ENCODE measurements around the gene RAB20. TPM values are rescaled to one million over a fixed set of nuclear protein-coding genes. Genes with fewer than 3 reads are reported as not detected.

Gene RAB20
- total and polyA plus RNA-seq, 7 donors = 1.2 to 20.5 (median 2.9) TPM

DNA sequence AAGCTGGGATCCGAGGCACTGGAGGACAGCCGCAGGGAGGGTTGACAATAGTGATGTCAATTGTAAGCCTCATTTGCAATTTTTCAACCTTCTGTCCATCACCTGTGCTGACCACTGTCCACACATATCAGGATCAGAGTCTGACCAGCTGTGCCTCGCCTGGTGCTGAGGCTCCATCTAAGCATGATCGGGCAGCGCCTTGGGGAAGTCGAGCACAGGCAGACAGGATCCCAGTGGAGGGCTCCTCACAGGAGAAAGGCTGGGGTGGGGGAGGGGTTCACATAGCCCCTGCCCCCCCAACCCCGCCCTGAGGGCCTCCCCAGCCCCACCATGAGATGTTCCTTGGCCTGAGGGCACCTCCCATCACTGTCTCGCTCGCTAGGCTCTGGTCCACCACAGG is 60.3 kb downstream of the RAB20 start:
- H3K4me3 ChIP-seq = no peak overlapping the region
- H3K27ac ChIP-seq = no peak overlapping the region
- whole genome bisulfite sequencing, 3 donors = 95 to 97% (median 96%) methylated on average over 8 to 9 of the region's 9 CpGs
- H3K36me3 ChIP-seq (ENCODE audit: insufficient read depth in 1 of 2, low read depth in 1 of 2) = peaks cover 0 to 50% of the 10 kb centered on the region in 2 donors
- no peak for ATAC-seq
- TF ChIP-seq, protein P1, sequence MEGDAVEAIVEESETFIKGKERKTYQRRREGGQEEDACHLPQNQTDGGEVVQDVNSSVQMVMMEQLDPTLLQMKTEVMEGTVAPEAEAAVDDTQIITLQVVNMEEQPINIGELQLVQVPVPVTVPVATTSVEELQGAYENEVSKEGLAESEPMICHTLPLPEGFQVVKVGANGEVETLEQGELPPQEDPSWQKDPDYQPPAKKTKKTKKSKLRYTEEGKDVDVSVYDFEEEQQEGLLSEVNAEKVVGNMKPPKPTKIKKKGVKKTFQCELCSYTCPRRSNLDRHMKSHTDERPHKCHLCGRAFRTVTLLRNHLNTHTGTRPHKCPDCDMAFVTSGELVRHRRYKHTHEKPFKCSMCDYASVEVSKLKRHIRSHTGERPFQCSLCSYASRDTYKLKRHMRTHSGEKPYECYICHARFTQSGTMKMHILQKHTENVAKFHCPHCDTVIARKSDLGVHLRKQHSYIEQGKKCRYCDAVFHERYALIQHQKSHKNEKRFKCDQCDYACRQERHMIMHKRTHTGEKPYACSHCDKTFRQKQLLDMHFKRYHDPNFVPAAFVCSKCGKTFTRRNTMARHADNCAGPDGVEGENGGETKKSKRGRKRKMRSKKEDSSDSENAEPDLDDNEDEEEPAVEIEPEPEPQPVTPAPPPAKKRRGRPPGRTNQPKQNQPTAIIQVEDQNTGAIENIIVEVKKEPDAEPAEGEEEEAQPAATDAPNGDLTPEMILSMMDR (IDR thresholded peaks at IDR 0.05) = no peak
- no peaks in the 10 kb centered on the region for H3K9me3 ChIP-seq
- H3K27me3 ChIP-seq (ENCODE audit: insufficient read depth in 3 of 3, low read length in 2 of 3) = no peaks in the 10 kb centered on the region
- H3K4me1 ChIP-seq = peaks cover 5% of the 10 kb centered on the region
- DNase-seq = no peak
- intact Hi-C loops (cut with DNase I) = no loop called here

DNA sequence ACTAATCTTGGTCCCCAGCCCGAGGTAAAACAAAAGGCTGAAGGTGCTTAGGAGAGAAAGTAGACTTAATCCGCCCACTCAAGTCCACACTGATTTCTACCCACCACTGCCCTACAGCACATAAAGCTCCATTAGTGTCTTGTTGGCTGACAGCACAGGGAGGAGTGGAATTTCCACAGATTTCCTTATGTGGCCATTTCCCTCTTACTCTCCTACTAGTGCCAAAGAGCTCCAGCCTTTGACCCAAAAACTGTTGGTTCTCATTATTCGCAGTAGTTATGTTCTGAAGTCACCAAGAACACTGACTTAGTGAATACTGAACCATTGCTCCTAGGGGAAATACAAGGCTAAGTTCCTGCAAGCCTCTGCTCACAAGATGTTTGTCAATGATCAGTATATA is 61.2 kb downstream of the RAB20 start:
- ATAC-seq (no peak), DNase-seq (no peak)
- WGBS, 3 donors = 92 to 95% (median 93%) methylated on average over 3 of the region's 3 CpGs
- no peak overlapping the region for H3K27ac ChIP-seq
- intact Hi-C loops (cut with DNase I) = no loop called here
- TF ChIP-seq, protein P1 (IDR thresholded peaks at IDR 0.05) = no peak
- peaks cover 5% of the 10 kb centered on the region for H3K4me1 ChIP-seq
- H3K4me3 ChIP-seq = no peak overlapping the region
- H3K27me3 ChIP-seq (ENCODE audit: insufficient read depth in 3 of 3, low read length in 2 of 3) = no peaks in the 10 kb centered on the region
- no peaks in the 10 kb centered on the region for H3K9me3 ChIP-seq
- peaks cover 0 to 59% of the 10 kb centered on the region in 2 donors for H3K36me3 ChIP-seq (ENCODE audit: insufficient read depth in 1 of 2, low read depth in 1 of 2)

DNA sequence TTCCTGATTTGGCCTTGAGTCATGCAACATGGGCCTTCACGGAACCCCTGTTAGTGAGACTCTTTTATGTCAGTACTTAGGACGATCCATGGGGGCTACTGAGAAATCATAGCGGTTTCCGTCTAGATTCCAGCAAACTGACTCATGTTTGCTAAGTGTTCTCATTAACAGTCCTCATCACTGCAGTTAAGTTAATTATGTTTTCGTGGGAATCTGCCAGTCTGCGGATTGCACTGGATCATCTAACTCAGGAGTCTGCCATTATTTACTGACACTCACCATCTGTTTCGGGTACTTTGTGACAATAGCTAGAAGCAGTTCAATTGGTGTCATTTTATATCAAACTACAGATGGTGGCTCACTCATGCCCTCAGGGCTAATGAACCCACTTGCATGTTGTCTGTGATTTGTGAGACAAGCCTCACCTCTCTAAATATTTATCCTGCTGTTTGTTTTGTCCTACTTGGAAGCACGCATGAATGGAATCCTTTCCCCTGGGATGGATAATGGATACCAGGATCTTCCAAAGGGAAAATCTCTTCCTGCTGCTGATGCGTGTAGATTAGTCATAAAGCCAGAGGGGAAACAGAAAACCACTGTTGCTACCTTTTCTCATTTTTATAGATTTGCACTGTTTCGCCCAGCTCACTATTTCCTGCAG is 61.8 kb downstream of the RAB20 start:
- ATAC-seq = no peak
- intact Hi-C loops (cut with DNase I) = no loop called here

DNA sequence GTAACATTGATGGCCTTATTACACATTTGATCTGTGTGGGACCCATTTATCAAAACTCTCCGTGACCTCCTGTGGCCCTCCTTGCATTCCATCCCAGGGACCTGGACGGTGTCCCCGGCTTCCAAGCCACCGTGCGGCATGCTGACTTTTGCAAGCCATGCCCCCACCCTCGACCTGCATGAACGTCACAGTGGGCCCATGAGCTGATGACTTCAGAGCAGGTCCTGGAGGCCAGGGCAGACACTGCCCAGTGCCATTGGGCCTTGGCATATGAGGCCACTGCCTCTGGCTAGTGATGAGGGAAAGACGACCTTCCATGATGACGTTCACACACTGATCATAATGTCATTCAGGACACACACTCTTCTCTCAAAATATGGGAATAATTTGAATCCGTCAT is 62.8 kb downstream of the RAB20 start:
- peak overlapping the region; percentile 75 for H3K27ac ChIP-seq

More for the DNA sequence above, 61.8 kb downstream of the RAB20 start:
- no peak overlapping the region for H3K27ac ChIP-seq
- no peak overlapping the region for H3K4me3 ChIP-seq
- peaks cover 5% of the 10 kb centered on the region for H3K4me1 ChIP-seq
- WGBS, 3 donors = 87 to 89% (median 88%) methylated on average over 10 of the region's 10 CpGs
- peaks cover 4 to 65% of the 10 kb centered on the region in 2 donors for H3K36me3 ChIP-seq (ENCODE audit: insufficient read depth in 1 of 2, low read depth in 1 of 2)
- no peak for DNase-seq
- H3K27me3 ChIP-seq (ENCODE audit: insufficient read depth in 3 of 3, low read length in 2 of 3) = no peaks in the 10 kb centered on the region
- no peaks in the 10 kb centered on the region for H3K9me3 ChIP-seq
- TF ChIP-seq, protein P1 (IDR thresholded peaks at IDR 0.05) = no peak

More for the DNA sequence above, 62.8 kb downstream of the RAB20 start:
- H3K36me3 ChIP-seq (ENCODE audit: insufficient read depth in 1 of 2, low read depth in 1 of 2) = peaks cover 4 to 58% of the 10 kb centered on the region in 2 donors
- no peaks in the 10 kb centered on the region for H3K9me3 ChIP-seq
- H3K4me1 ChIP-seq = peaks cover 5% of the 10 kb centered on the region
- TF ChIP-seq, protein P1 (IDR thresholded peaks at IDR 0.05) = no peak
- intact Hi-C loops (cut with DNase I) = no loop called here
- H3K4me3 ChIP-seq = no peak overlapping the region
- WGBS, 3 donors = 67 to 77% (median 73%) methylated on average over 10 of the region's 10 CpGs
- peak in 3 of 4 donors; percentile 24 to 26 (median 25) for ATAC-seq
- H3K27me3 ChIP-seq (ENCODE audit: insufficient read depth in 3 of 3, low read length in 2 of 3) = no peaks in the 10 kb centered on the region
- DNase-seq = no peak
